ENCODE measurements around the gene MED12L.

GRCh38 chr3:151075869-151076562 lies 9.4 kb upstream of the MED12L start:
- TF ChIP-seq POLR2AphosphoS5 (IDR thresholded peaks at IDR 0.05; ENCODE audit: borderline replicate concordance, low read depth, low read length): no peak
- TF ChIP-seq EZH2 (IDR thresholded peaks at IDR 0.05): no peak
- TF ChIP-seq FOXP2 (optimal IDR thresholded peaks at IDR 0.05; ENCODE audit: control extremely low read depth, extremely low read length, insufficient read depth): no peak

All from SK-N-MC (cell line).